IPS-NIHi11 (cell line): ENCODE measurements around the gene WDR20.
"Not testable (repeated sequence)": the region's sequence is repeated elsewhere in the genome, so short reads cannot be mapped to it uniquely, and the experiment has no call there.

ENCODE experiments used
- DNase-seq: peaks from one replicate; pipeline ENCODE4 v3.0.0; 2012; ENCODE audit warnings: mixed read lengths, low spot score

The WDR20 gene

GRCh38 chr14:102171173-102172020 is 31.7 kb downstream of the WDR20 start:
- no peak for DNase-seq

- not testable (repeated sequence) for DNase-seq
Measured at GRCh38 chr14:102172021-102172272, 32.2 kb downstream of the WDR20 start.

- not testable (repeated sequence) for DNase-seq
Measured at GRCh38 chr14:102172721-102173120, 33.0 kb downstream of the WDR20 start.

DNA sequence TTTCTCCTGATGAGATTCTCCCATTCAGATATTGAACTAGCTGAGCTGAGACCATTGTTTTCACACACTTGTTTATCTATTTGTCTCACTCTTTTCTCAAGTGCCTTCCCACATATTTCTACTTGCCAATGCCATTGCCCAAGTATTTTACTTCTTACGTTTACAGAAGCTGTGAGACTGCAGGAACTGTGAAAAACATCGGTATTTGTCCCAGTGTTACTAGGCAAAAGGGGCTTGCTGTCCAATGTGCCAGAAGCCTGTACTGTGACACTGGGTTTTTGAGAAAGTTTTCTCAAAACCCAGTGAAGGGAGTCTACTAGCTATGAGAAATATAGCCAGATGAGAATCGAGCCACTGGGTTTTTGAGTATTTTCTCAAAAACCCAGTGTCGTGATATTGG is 37.5 kb downstream of the WDR20 start:
- DNase-seq = no peak

GRCh38 chr14:102178806-102179205 is 39.1 kb downstream of the WDR20 start:
- DNase-seq = no peak

GRCh38 chr14:102180248-102180998 is 40.7 kb downstream of the WDR20 start:
- no peak for DNase-seq

GRCh38 chr14:102181187-102181586 is 41.5 kb downstream of the WDR20 start:
- no peak for DNase-seq

GRCh38 chr14:102182190-102182589 is 42.5 kb downstream of the WDR20 start:
- DNase-seq = no peak

- DNase-seq = no peak
Measured at GRCh38 chr14:102182936-102183619, 43.4 kb downstream of the WDR20 start.

DNA sequence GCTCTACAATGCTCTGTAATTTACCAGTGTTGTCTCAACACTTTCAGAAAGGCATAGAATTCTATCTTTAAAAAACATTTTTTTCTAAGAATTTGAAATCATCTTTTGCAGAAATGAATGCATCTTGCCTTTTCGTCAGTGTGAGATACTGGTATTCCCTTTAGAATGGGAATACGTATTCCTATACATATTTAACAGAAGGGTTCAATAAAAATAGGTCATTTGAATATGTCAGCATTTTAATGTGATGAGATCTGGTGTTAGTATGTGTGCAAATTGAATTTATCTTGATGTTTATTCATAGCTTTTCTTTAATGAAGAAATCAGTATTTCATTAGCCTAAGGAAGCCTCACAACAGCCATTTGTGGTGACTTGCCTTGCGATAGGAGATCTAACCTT is 44.2 kb downstream of the WDR20 start:
- DNase-seq = no peak

- DNase-seq = no peak
Measured at GRCh38 chr14:102184316-102185035, 44.8 kb downstream of the WDR20 start.

- no peak for DNase-seq
Measured at GRCh38 chr14:102185360-102185759, 45.7 kb downstream of the WDR20 start.

DNA sequence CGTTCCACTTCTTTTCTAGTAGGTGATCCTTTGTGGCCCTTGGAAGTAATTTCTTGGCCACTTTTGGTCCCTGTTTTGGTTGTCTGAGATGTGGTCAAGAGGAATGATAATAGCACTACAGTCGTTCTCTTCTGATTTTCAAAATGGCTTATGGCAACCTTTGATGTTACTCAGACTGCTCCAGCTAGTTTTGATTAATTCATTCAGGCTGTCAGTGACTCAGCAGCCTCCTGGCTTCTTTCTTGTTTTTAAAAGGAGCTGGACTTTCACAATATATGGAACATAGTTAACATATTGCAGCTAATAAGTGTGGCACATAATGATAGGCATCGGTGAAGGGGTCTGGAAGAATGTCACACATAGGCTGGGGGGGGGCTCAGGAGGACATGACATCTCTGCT is 47.3 kb downstream of the WDR20 start:
- no peak for DNase-seq

DNA sequence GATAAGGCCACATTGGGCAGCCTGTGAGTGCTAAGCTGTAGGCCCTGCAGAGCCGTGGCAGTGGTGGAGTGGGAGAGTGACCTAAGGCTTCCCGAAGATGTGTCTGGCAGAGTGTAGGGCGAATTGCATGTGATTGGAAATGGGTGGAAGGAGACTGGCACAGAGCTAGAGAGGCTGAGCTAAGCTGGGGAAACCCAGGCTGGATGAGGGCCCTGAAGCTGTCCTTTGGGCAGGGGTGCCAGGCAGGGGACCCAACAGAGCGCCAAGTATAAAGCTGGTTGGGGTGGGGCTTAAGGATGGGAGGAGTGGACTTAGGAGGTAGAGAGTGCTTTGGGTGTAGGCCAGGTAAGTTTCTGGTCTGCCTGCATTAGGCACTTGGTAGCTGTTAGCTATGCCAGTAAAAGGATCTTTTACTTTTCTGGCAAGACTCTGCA is 47.9 kb downstream of the WDR20 start:
- no peak for DNase-seq

- no peak for DNase-seq
Measured at GRCh38 chr14:102188187-102188586, 48.5 kb downstream of the WDR20 start.

DNA sequence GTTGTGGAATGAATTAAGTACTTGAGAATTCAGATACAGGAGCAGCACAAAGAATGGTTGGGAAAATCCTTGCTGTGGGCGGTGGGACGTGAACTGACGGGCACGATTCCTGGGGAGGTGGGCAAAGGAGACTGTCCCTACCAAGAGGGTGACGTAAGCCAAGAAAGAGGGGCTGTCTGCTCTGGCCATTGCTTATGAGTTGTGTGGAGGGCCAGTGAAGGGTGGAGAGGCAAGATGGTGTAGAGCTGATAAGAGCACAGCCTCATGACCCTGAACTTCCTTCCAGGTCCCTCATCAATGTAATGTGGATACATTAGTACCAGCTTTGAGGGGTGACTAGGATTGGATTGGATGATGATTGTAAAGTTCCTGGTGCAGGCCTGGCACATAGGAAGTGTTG is 50.2 kb downstream of the WDR20 start:
- no peak for DNase-seq

DNA sequence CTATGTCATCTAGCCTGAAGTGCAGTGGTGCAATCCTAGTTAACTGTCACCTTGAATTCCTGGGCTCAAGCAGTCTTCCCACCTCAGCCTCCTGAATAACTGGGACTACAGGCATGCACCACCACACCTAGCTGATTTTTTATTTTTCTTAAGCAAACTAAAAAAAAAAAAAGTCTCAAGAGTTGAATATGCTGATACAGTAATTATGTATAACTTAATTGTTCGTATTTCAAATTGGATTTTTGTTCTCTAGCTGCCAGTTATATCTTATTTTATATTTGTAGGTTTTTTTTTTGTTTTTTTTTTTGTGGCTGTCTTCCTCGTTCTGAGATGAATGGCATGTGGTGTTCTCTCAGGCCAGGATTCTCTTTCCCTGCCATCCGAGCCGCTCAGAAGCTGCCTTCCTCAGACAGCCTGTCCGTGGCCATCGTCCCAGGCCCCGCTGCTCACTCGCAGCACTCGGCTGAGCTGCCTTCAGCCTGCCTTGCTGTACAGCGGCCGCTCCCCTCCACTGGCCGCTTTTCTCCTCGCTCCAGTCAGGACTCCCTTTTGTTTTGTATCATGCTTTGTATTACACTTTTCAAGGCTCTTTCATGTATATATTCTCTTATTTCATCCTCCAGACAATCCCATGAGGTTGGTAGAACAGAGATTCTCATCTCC is 53.3 kb downstream of the WDR20 start:
- DNase-seq = no peak

GRCh38 chr14:102194856-102195255 is 55.2 kb downstream of the WDR20 start:
- DNase-seq = no peak

DNA sequence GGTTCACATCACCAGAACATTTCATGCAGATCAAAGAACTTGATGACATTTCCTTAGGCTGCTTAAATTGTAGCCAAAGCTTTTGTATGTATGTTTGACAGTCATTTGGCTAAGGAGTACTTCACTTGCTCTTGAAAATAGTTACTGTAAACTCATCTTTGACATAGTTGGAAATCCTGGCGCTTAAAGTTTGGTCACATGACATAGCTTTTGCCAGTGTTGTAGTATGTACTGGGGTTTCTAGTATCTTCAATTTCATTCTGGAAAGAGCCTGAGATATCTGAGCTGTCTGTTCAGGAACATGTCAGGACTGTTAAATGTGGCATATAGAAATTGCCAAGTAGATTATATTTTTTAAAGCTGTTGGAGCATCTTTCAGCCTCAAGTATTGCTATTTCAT is 55.7 kb downstream of the WDR20 start:
- no peak for DNase-seq

GRCh38 chr14:102196039-102196901 is 56.6 kb downstream of the WDR20 start:
- no peak for DNase-seq

DNA sequence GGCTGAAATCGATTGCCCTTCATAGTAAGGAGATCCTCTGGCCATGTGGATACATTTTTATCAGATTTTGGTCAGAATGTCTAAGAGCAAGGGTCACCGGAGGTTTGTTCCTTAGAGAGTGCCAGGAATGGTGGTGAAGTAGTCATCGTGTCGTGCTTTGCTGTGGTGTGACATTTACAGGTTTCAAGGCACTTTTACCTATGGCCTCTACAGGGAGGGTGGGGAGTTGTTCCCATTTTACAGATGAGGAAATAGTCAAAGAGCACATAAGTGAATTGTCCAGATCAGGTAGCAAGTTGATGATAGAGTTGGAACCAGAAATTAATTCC is 57.2 kb downstream of the WDR20 start:
- DNase-seq = no peak
